OCI-M2 (cell line): ENCODE measurements around the gene MSL1.
A peak's percentile ranks its signal among the peaks of the same experiment; 100 is the strongest.

Source experiments
- DNase-seq: peaks from one replicate; lab custom pipeline; 2025; ENCODE audit not compliant: unreplicated experiment; lab: John Stamatoyannopoulos, UW

Gene MSL1

GRCh38 chr17:40091691-40092397, 29.9 kb upstream of the MSL1 start:
- no peak for DNase-seq

- no peak for DNase-seq
These were observed 29.2 kb upstream of the MSL1 start for GRCh38 chr17:40092581-40092980.

- no peak for DNase-seq
These were observed 28.7 kb upstream of the MSL1 start for GRCh38 chr17:40093005-40093579.

DNA sequence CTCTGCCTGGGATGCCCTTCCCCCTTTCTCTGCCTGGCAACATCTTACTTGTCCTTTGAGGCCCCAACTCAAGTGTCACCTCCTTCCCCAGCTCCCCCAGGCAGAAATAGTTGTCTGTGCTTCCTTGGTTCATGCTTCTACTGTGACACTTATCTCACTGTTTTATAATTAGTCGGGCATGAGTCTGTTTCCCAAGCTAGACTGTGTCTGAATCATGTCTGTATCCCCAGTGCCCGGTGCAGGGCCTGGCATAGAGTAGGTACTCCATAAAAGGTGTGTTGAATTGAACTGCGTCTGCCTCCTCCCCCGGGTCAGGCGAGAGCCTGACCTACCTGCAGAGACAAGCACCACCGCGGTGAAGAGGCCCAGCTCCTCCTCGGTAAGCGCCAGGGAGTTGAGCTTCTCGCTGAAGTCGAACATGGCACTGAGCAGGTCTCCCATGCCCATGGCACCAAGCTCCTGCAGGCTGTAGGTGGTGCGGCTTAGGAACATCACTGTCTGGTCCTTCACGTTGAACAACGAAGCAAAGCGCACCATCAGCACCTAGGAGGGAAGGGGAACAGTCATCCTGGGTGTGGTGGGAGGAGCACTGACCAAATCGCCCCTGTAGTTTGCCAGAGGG, 28.1 kb upstream of the MSL1 start:
- no peak for DNase-seq

GRCh38 chr17:40094874-40095273, 26.9 kb upstream of the MSL1 start:
- DNase-seq = no peak

- no peak for DNase-seq
These were observed 26.3 kb upstream of the MSL1 start for GRCh38 chr17:40095351-40095943.

DNA sequence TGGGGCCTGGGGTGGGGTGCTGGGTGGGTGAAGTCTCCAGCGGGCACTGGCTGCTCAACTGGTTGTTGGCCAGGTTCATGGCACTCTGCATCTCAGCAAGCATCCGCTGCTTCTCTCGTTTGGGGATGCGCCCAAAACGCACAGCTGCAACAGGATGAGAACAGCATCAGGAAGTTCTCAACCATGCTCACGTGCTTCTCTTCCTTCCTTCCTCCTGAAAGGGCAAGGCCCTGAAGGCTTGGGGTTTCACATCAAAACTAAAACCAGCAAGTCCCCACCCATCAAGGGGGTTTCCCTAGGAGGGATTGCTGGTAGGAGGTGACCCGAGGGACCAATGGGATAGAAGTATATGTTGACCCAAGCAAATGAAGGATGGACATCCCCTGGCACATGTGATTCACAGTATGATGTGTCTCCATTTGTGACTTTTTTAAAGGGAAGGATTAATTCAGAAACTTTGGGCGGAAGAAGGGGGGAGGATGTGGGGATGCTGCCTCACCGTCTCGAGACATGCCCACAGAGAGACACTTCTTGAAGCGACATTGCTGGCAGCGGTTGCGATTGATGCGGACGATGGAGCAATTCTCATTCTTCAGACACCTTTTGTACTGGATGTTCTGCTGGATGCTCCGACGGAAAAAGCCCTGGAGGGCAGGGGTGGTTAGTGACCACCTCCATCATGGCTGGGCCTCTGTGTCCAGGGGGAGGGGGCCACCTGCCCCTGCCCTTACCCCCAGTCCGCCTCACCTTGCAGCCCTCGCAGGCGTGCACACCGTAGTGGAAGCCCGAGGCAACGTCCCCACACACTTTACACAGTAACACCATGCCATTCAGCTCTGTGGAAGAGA, 25.6 kb upstream of the MSL1 start:
- no peak for DNase-seq

DNA sequence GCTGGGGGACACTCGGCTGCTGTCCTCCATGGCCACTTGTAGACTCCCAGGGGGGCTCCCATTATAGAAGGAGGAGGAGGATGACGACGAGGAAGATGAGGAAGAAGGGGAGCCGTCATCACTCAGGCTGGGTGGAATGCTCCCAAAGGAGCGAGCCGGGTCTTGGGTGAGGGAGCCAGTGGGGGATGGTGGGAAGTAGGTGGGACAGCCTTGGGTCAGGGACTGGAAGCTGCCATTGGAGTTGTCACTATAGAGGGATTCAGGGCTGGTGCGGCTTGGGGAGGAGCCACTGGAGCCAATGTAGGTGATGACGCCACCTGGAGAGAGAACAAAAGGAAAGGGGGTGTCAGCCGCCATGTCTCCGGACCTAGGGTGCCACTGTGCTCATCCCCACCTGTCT, 24.7 kb upstream of the MSL1 start:
- DNase-seq = no peak

DNA sequence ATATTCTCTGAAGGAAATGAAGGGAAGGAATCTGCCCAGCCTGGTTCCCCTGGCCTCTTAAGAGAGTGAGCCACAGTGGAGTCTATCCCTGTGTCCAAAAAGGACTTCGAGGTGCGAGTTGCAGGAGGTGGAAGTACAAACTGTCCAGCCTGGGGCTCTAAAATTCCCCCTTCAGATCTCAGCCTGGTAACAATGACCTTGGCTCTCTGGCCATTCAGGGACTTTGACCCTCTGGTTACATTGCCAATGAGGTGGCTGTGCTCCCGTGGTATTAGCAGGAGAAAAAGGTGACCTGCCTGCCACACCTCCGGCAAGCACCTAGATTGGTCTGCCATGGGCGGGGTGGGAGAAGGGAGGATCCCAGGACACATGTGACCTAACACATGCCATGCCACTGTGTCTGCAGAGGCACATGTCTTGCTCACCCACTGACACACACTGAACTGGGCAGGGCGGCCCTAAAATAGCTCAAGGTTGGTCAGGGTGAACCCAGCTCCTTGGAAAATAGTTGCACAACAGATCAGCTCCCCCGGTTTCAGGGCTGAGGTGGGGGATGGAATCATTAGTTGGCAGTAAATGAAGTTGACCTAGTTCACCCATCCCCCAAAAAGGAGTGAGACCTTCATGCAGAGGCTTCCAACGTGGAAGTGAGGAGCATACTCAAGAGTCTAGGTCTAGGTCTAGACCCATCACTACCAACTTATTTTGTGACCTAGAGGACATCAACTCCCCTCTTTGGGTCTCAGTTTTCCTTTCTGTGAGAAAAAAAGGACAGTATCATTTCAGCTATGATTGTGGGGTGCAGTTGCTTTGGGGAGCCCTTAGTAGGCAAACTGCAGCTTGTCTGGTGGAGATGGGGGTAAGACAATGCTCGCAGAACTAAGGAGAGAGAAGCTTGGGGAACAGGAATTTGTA, 23.6 kb upstream of the MSL1 start:
- DNase-seq = no peak

DNA sequence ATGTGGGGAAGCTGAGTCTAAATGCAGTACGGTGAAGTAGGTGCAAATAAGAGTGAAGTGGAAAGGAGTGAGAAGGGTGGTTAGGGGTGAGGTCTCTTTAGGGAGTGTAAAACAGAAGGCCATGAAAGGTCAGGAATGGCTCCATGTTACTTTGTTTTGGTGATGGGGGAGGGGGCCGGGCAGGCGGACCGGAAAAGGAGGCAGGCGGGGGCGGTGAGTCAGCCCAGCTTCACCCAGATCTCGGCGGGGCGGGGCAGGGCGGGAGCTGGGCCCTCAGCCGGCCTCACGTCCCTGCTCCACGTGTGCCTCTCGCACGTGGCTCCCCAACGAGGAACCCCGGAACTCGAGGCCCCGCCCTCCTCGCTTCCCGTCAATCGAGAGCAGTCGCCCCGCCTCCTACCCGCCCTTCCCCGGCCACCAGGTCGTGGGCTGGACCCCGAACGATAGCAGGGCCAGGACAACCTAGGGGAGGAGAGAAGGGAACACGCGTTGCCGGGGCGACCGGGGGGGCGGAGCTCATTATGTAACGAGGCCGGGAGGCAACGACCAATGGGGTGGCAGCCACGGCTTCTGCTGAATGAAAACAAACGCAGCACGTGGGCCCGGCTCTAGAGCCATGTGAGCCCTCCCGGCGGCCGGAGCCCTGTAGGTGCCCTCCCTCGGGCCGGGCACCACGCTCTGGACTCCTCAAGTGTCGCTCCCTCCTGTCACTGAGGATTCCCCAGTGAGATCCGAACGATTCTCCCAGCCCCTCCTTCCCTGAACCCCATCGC, 22.7 kb upstream of the MSL1 start:
- peak; percentile 85 for DNase-seq

- no peak for DNase-seq
These were observed 22.0 kb upstream of the MSL1 start for GRCh38 chr17:40099619-40100418.

GRCh38 chr17:40100419-40100668, 21.4 kb upstream of the MSL1 start, which contains the start of gene NR1D1:
TSS of gene NR1D1 (minus strand) at chr17:40100589. CDS start at chr17:40100094, 495 bp downstream.
- no peak for DNase-seq

DNA sequence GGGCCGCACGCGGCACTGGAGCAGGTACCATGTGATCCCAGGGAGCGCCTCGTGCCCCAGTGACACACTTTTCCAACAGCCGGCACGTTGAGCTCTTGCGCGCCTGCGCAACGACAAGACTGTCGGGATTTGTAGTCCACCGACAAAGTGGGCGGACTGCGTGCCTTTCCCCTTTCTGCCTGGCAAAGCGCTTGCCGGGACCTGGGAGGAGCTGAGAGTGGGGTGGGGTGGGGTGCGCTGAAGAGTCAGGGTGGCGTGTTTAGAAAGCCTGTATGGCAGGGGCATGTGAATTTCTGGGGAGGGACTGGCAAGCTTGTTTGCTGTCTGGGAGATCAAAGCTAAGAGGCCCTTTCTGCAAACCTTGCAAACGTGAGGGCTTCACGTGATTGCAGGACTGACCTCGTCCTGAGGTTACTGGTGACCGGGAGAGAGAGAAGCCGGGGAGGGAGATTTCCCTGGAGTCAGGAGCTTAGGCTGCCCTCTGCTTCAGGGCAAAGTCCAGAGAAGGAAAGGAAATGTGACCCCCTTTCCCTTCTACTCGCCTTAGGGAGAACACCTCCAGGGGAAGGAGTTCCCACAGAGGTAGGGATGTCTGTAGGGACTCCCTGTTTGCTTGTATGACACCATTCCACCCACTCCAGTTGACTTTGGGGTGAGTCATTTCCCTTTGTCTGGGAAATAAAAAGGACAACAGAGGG, 21.0 kb upstream of the MSL1 start:
- peak; percentile 75 for DNase-seq

GRCh38 chr17:40101367-40102210, 20.2 kb upstream of the MSL1 start:
- no peak for DNase-seq

GRCh38 chr17:40103071-40103661, 18.6 kb upstream of the MSL1 start:
- no peak for DNase-seq

DNA sequence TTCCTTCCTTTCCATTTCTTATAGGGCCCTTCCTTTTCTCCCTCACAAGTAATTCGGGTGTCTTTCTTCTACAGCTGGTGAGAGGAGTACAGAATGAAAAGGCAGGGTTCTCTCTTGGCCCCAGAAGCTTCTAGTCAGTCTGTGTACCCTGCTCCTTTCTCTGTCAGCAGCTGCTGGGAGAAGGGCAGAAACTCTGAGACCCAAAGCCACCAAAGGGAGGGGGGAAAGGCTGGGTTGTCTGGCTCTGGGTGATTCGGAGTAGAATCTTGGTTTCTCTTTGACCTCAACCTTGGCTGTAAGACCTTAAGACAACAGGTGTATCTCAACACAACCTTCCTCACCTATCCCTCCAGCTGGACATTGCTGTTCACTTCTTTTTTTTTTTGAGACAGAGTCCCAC, 18.1 kb upstream of the MSL1 start:
- DNase-seq = no peak
